WTC11 (cell line): ENCODE data around the gene SCD5.

Source experiments
- ATF1 ChIP-seq: sonication (generic); formaldehyde crosslinking; IDR thresholded peaks from 2 replicates; pipeline ENCODE4 v1.8.1; 2023; ENCODE audit warnings: mild to moderate bottlenecking, moderate library complexity, missing genetic modification reagents
- CTCF ChIP-seq: fragments of 200-600 bp; IDR thresholded peaks from 2 replicates; pipeline ENCODE4 v1.8.0; 2022; ENCODE audit warnings: antibody characterized with exemption
- TCF7 ChIP-seq: sonication (generic); formaldehyde crosslinking; IDR thresholded peaks from 2 replicates; pipeline ENCODE4 v1.8.0; 2022; ENCODE audit warnings: mild to moderate bottlenecking, low read depth, missing genetic modification reagents, moderate library complexity

GRCh38 chr4:82677327-82677726 is 121.3 kb downstream of the SCD5 start:
- no peak for TF ChIP-seq ATF1 (CRISPR knock-in tag)
- TF ChIP-seq TCF7 (CRISPR knock-in tag): no peak
- TF ChIP-seq CTCF: no peak
